ENCODE measurements around the gene GNAL.

DNA sequence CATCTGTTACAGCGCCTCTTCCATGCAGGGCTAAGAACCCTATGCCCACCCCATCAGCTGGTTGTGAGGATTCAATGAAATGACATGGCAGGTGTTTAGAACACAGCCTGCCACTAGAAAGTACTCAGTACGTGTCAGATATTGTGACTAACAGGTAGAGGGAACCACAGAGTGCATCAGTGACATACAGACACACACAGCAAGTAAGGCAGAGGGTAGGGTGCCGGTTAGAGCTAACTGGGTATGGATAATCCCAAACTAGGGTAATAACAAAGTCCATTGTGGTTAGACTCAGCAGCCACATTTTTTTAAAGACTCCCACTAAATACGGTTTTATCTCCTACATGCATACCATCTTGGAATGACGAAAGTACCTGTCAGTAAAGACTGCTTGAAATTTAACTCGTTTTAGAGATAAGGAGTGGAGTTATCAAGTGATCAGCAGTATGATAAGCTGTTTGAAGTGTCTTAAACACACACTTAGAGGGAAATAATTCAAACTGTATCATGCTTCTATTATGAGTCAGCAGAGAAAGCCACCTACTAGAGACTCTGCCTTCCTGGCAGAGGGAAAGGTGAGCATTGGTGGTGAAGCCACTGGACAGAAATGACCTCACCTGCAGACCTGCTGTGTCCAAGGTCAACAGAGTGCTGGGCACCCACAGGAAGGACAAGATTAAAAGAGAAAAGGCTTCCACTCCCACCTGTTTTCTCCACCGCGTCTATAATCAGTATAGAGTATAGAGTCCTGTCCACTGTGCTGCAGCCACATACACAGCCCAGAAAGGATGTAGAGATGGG lies 198.5 kb downstream of the GNAL start:
- TF ChIP-seq, protein P1, sequence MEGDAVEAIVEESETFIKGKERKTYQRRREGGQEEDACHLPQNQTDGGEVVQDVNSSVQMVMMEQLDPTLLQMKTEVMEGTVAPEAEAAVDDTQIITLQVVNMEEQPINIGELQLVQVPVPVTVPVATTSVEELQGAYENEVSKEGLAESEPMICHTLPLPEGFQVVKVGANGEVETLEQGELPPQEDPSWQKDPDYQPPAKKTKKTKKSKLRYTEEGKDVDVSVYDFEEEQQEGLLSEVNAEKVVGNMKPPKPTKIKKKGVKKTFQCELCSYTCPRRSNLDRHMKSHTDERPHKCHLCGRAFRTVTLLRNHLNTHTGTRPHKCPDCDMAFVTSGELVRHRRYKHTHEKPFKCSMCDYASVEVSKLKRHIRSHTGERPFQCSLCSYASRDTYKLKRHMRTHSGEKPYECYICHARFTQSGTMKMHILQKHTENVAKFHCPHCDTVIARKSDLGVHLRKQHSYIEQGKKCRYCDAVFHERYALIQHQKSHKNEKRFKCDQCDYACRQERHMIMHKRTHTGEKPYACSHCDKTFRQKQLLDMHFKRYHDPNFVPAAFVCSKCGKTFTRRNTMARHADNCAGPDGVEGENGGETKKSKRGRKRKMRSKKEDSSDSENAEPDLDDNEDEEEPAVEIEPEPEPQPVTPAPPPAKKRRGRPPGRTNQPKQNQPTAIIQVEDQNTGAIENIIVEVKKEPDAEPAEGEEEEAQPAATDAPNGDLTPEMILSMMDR (IDR thresholded peaks at IDR 0.05): no peak
- no peak for TF ChIP-seq POLR2A (IDR thresholded peaks at IDR 0.05)

Data from sigmoid colon (tissue), 3 donors.